ENCODE measurements around the gene CTSL.

- TF ChIP-seq CTCF (CRISPR knock-in tag; IDR thresholded peaks at IDR 0.05) (no peak), ZNF780A (CRISPR knock-in tag; IDR thresholded peaks at IDR 0.05) (no peak), ZBTB2 (CRISPR knock-in tag; IDR thresholded peaks at IDR 0.05; ENCODE audit: low read depth) (no peak), ZNF143 (CRISPR knock-in tag; IDR thresholded peaks at IDR 0.05) (no peak), POLR2AphosphoS5 (IDR thresholded peaks at IDR 0.05; ENCODE audit: low read depth, low read length) (no peak), RELA (CRISPR knock-in tag; IDR thresholded peaks at IDR 0.05) (no peak), THAP11 (CRISPR knock-in tag; IDR thresholded peaks at IDR 0.05) (no peak), RBAK (CRISPR knock-in tag; IDR thresholded peaks at IDR 0.05) (no peak), SIN3B (IDR thresholded peaks at IDR 0.05; ENCODE audit: low read length) (no peak), FOXP1 (IDR thresholded peaks at IDR 0.05) (no peak), FOXP1 (CRISPR knock-in tag; IDR thresholded peaks at IDR 0.05) (no peak), NFE2L2 (IDR thresholded peaks at IDR 0.05; ENCODE audit: low read length) (no peak), NFIC (IDR thresholded peaks at IDR 0.05; ENCODE audit: low read length) (no peak), MTA3 (CRISPR knock-in tag; IDR thresholded peaks at IDR 0.05) (no peak)
- TF ChIP-seq, protein P1, sequence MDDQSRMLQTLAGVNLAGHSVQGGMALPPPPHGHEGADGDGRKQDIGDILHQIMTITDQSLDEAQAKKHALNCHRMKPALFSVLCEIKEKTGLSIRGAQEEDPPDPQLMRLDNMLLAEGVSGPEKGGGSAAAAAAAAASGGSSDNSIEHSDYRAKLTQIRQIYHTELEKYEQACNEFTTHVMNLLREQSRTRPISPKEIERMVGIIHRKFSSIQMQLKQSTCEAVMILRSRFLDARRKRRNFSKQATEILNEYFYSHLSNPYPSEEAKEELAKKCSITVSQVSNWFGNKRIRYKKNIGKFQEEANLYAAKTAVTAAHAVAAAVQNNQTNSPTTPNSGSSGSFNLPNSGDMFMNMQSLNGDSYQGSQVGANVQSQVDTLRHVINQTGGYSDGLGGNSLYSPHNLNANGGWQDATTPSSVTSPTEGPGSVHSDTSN (CRISPR knock-in tag; IDR thresholded peaks at IDR 0.05; ENCODE audit: borderline replicate concordance), result no peak
Measured at GRCh38 chr9:87717456-87717855, 8.5 kb upstream of the CTSL start.
